Spinal cord (tissue), 10 donors: ENCODE measurements around the gene PTPRK. TPM values are rescaled to one million over a fixed set of nuclear protein-coding genes. Genes with fewer than 3 reads are reported as not detected.
"Not testable (repeated sequence)": the region's sequence is repeated elsewhere in the genome, so short reads cannot be mapped to it uniquely, and the experiment has no call there.

Experiments
- DNase-seq, 6 donors: peaks; one replicate each; pipeline versions ENCODE4 v3.0.0 to v3.0.0-alpha.2; 2013 to 2015; ENCODE audit warnings: low spot score in 6 of 6, low read depth in 4 of 6
- H3K27ac ChIP-seq: one replicate; pipeline ENCODE4 v1.5.1; 2013; ENCODE audit warnings: low read depth, low read length, control low read depth
- H3K27me3 ChIP-seq: one replicate; pipeline ENCODE4 v1.6.1; 2013; ENCODE audit warnings: low read length; ENCODE audit not compliant: control insufficient read depth, insufficient read depth
- H3K36me3 ChIP-seq: one replicate; pipeline ENCODE4 v1.6.1; 2013; ENCODE audit warnings: low read length; ENCODE audit not compliant: control insufficient read depth, insufficient read depth
- H3K4me1 ChIP-seq: one replicate; pipeline ENCODE4 v1.6.1; 2013; ENCODE audit warnings: low read length; ENCODE audit not compliant: control insufficient read depth, insufficient read depth
- H3K4me3 ChIP-seq: one replicate; pipeline ENCODE4 v1.5.1; 2013; ENCODE audit warnings: low read depth, low read length, control low read depth
- H3K9me3 ChIP-seq: one replicate; pipeline ENCODE4 v1.6.1; 2013; ENCODE audit warnings: low read length; ENCODE audit not compliant: control insufficient read depth, insufficient read depth
- WGBS: methylation state at CpG from one replicate; pipeline ENCODE4 v1.1.5; 2013; ENCODE audit warnings: missing lambda C conversion rate; ENCODE audit not compliant: insufficient coverage; 5-methylcytosine and 5-hydroxymethylcytosine counted together
- polyA plus RNA-seq, 2 donors: library from polyadenylated mRNA; unstranded; fragments of 120-200 nt; gene quantifications; one replicate each; pipeline ENCODE4 v1.2.1, GENCODE V29; 2013; ENCODE audit not compliant: insufficient read length in 2 of 2
- total RNA-seq, 2 donors: library from RNA; depleted of rRNA in 1 of 2; stranded (reverse); fragments of 120-200 nt in 1 of 2; fragments of >200 nt in 1 of 2; gene quantifications; one replicate each; pipeline versions ENCODE4 v1.2.3 to v1.2.4, GENCODE V29; 2013 to 2014
- donor health status: healthy.

Gene PTPRK
- total and polyA plus RNA-seq, 4 donors: 28.4 to 63.4 (median 34.1) TPM

DNA sequence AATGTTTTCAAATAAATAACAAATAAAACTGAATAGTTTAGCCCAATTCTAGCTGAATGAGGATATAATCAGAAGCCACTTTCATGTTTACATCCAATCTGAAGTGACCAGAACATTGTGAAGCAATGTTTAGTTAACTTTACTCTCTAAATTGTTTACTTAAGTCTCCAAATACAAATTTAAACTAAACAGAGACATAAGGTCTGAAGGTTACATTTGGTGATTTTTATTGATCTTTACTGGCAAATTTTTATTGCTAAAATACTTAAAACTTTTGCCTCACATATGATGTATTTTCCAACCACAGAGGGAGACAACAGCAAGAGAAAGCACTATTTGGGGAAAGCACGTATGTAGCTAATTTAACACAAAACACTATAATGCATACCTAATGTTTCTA, 512.7 kb downstream of the PTPRK start:
- Histone ChIP-seq H3K4me3 (no peak overlapping the region), H3K27ac (no peak overlapping the region), H3K27me3 (no peaks in the 10 kb centered on the region), H3K36me3 (no peaks in the 10 kb centered on the region), H3K4me1 (no peaks in the 10 kb centered on the region), H3K9me3 (no peaks in the 10 kb centered on the region)
- WGBS: no CpG with 5 or more reads among the region's 1 CpG
- no peak for DNase-seq

DNA sequence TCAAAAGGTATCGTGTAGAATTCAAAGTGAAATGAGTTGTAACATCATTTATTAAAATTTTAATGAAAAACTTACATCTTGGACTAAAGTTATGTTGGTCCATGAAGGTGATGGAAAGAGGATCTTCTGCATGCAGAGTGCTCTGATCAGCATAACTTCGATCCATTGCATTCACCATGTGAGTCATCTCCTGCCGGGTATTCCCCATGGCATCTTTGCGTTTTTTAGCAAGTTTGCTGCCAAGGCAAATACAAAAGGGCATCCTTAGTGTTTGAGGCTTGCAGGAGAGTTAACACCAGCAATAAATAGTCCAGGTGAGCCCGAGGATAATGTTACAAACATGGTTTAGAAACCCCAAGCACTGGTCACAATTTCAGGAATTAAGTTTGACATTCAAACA, 515.4 kb downstream of the PTPRK start:
- Histone ChIP-seq H3K27ac (no peak overlapping the region), H3K4me3 (no peak overlapping the region), H3K36me3 (no peaks in the 10 kb centered on the region), H3K4me1 (no peaks in the 10 kb centered on the region), H3K9me3 (no peaks in the 10 kb centered on the region), H3K27me3 (no peaks in the 10 kb centered on the region)
- 92% methylated on average over 2 of the region's 5 CpGs for WGBS
- no peak for DNase-seq

DNA sequence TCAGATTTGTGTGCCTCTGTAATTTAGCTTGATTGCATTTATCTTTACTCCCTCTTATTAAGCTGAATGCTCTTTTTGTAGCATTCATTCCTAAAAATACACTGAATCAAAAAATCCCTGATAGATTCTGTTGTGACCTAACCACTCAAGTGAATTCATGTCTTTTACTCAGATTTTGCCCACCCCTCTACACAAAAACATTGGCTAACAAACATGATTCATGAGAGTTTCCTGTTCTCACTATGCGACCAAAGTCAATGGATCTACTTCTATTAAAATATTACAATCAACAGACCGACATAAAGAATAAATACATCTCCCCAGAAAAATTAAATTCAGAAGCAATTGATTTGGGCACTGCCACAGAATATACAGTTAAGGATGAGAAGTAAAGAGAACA, 520.0 kb downstream of the PTPRK start:
- Histone ChIP-seq H3K4me1 (no peaks in the 10 kb centered on the region), H3K9me3 (no peaks in the 10 kb centered on the region), H3K4me3 (no peak overlapping the region), H3K27ac (no peak overlapping the region), H3K27me3 (no peaks in the 10 kb centered on the region), H3K36me3 (no peaks in the 10 kb centered on the region)
- no peak for DNase-seq
- whole genome bisulfite sequencing: 67% methylated on average over 1 of the region's 2 CpGs

DNA sequence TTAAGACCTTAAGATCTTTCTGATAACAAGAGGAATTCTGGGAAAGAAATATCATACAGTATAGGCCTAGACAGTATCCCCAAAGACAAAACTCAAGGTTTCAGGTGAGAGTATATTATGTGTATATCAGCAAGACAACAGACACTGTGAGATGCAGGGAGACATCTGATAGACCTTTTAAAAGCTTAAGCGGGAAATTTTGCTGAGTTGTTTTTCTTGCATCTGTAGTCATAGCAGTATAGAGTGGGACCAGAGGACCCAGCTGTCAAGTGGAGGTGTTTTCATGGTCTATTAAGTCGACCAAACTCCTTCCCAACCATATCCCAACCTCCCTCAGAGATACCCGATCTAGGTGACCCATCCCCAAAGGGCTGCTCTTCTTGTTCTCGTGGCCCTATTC, 521.4 kb downstream of the PTPRK start:
- Histone ChIP-seq H3K4me1 (no peaks in the 10 kb centered on the region), H3K27me3 (no peaks in the 10 kb centered on the region), H3K9me3 (no peaks in the 10 kb centered on the region), H3K4me3 (no peak overlapping the region), H3K27ac (no peak overlapping the region), H3K36me3 (no peaks in the 10 kb centered on the region)
- WGBS: 89% methylated on average over 3 of the region's 4 CpGs
- no peak for DNase-seq

DNA sequence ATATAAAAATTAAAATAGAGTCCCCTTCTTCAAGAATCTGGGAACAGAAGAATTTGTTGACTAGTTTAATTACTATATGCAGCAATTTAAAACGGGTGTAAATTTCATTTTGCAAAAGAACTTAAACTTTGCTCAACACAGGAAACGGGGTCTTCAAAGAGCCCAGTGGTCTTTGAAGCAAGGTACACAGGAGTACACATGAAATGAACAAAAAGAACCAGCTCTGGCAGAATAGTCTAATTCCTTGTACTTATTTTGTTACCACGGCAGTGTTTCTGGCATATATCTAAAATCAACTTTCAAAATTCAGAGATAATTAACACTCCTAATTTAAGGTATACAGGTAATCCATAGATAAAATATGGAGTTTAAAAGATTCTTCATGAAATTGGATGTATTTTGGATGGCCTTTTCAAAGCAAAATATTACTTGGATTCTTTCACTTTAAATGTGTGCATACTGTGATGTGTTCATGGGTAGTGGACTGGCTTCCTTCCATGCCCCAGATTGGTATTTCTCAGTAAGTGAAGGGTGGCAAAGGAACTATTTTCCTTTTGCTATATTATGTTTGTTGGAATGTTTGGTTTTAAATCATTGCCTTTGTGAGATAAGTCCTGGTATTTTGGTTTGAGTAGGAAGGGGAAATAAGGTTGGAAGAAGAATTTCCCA, 522.8 kb downstream of the PTPRK start:
- Histone ChIP-seq H3K36me3 (no peaks in the 10 kb centered on the region), H3K27me3 (no peaks in the 10 kb centered on the region), H3K4me3 (no peak overlapping the region), H3K9me3 (no peaks in the 10 kb centered on the region), H3K27ac (no peak overlapping the region), H3K4me1 (no peaks in the 10 kb centered on the region)
- DNase-seq: no peak
- WGBS: 100% methylated on average over 1 of the region's 3 CpGs

DNA sequence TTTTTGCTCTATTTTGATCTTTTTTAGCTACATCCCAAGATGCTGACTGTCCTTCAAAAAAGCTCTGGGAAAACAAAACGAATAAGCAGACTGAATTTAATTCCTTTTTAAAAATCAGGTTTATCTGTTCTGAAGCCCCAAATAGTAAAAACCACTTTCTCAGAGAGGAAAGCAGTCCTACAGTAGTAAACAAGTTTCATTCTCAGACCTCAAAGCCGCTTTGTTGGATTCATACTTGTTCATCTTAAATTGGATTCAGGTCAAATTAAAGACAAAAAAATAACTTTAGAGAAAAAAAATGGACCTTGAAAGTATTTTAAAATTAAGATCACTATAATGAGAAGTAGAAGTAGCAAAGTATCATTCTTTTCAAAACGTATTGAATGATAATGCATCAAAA, 523.5 kb downstream of the PTPRK start:
- no peak overlapping the region for H3K4me3 ChIP-seq
- 75% methylated on average over 1 of the region's 3 CpGs for WGBS
- H3K9me3 ChIP-seq: no peaks in the 10 kb centered on the region
- H3K36me3 ChIP-seq: no peaks in the 10 kb centered on the region
- no peaks in the 10 kb centered on the region for H3K4me1 ChIP-seq
- no peak overlapping the region for H3K27ac ChIP-seq
- H3K27me3 ChIP-seq: no peaks in the 10 kb centered on the region
- no peak for DNase-seq

DNA sequence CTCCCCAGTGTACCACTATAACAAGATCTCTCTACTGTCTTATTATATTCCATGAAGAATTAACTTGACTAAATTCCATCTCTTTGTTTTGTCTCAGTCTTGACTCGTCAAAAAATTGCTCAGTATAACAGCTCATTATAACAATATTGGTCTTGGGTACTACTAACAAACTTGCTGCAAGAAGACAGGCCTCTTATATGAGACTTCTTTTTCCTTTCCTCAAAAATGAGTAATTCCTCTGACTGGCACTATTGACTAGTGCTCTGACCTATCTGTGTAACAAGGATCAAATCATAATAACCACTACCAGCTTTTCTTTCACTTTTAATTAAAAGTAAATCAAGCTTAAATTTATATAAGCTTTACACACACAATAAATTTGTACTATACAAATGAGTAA, 528.3 kb downstream of the PTPRK start:
- Histone ChIP-seq H3K4me1 (no peaks in the 10 kb centered on the region), H3K4me3 (no peak overlapping the region), H3K27me3 (no peaks in the 10 kb centered on the region), H3K36me3 (no peaks in the 10 kb centered on the region), H3K9me3 (no peaks in the 10 kb centered on the region), H3K27ac (no peak overlapping the region)
- 63% methylated on average over 1 of the region's 1 CpG for WGBS
- DNase-seq: no peak

DNA sequence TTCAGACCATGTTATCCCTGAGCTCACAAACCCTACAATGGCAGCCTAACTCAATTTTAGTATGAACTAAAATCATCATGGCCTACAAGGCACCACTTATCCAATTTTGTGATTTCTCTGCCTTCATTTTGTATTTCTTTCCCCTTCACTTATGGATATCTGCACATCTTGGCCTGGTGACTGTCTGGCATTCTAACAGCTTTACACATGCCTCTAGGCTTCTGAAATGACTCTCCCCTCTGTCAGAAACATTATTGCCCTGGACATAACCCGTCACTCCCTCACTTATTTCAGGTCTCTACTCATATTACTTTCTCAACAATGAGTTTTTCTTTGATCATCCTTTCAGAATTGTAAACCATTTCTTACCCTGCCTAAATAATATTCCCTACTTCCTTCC, 530.3 kb downstream of the PTPRK start:
- Histone ChIP-seq H3K27me3 (no peaks in the 10 kb centered on the region), H3K4me3 (no peak overlapping the region), H3K27ac (no peak overlapping the region), H3K4me1 (no peaks in the 10 kb centered on the region), H3K36me3 (no peaks in the 10 kb centered on the region), H3K9me3 (no peaks in the 10 kb centered on the region)
- WGBS: 100% methylated on average over 1 of the region's 1 CpG
- DNase-seq: no peak

DNA sequence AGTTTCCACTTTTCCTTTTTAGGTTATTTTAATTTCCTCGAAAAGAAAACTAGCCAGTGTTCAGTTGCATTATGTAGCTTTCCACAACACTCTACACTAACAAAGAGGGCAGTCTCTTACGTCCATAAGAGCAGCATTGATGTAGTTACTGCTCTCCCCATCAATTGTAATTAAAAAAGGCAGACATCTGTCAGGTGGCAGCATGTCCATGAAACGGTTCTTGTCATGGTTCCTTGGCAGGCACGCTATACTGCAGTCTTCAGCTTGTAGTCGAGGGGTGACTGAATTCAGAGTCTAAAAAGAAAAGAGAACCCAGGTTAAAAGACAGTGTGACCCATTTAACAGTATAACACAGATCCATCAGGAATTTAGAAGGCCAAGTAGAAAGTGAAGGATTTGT, 539.4 kb downstream of the PTPRK start:
- no peaks in the 10 kb centered on the region for H3K27me3 ChIP-seq
- no peaks in the 10 kb centered on the region for H3K4me1 ChIP-seq
- no peaks in the 10 kb centered on the region for H3K36me3 ChIP-seq
- no peaks in the 10 kb centered on the region for H3K9me3 ChIP-seq
- DNase-seq: peak in 5 of 6 donors; percentile 15 to 74 (median 28)
- WGBS: 67% methylated on average over 1 of the region's 5 CpGs
- H3K27ac ChIP-seq: no peak overlapping the region
- H3K4me3 ChIP-seq: no peak overlapping the region

DNA sequence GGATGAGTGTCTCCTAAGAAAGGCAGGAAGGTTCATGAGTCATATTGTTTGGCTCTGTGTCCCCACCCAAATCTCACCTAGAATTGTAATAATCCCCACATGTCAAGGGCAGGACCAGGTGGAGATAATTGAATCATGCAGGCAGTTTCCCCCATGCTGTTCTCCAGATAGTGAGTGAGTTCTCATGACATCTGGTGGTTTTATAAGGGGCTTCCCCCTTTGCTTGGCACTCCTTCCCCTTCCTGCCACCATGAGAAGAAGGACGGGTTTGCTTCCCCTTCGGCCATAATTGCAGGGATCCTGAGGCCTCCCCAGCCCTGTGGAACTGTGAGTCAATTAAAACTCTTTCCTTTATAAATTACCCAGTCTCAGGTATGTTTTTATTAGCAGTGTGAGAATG, 542.2 kb downstream of the PTPRK start:
- DNase-seq, H3K36me3 ChIP-seq, H3K27ac ChIP-seq, H3K4me3 ChIP-seq, H3K27me3 ChIP-seq, H3K4me1 ChIP-seq, H3K9me3 ChIP-seq: not testable (repeated sequence)
- no CpG with 5 or more reads among the region's 2 CpGs for WGBS
